AG20443 (cell line): ENCODE data around the gene HYLS1.

Experiments
- DNase-seq: peaks from one replicate; pipeline ENCODE4 v3.0.0; 2012; ENCODE audit warnings: low spot score, mixed read lengths

The HYLS1 gene

DNA sequence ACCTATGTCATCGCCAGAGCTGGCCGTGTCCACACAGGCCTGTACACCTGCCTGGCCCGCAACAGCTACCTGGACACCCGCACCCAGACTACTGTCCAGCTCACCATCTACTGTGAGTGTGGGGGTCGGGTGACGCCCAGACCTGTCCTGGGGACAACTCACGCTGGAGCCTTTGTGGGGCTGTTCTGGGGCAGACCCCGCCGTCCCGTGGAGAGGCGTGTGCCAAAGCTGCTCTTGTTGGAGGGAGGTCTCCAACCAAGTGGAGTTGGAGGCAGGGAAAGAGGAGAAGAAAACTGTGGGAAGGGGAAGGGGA is 62.7 kb downstream of the HYLS1 start:
- DNase-seq, result no peak
